COLO668 (cell line): ENCODE data around the gene NBPF14.
A peak's percentile ranks its signal among the peaks of the same experiment; 100 is the strongest.
"Not testable (repeated sequence)": the region's sequence is repeated elsewhere in the genome, so short reads cannot be mapped to it uniquely, and the experiment has no call there.

ENCODE experiments used
- DNase-seq: peaks from one replicate; lab custom pipeline; 2025; ENCODE audit not compliant: unreplicated experiment; lab: John Stamatoyannopoulos, UW

NBPF14 gene

GRCh38 chr1:148595911-148596310 is at the start of gene NBPF14:
Gene NBPF14 (minus strand): TSS chr1:148596011. CDS start chr1:148595717, 294 bp downstream.
- DNase-seq = not testable (repeated sequence)

- not testable (repeated sequence) for DNase-seq
Measured at GRCh38 chr1:148625451-148625850, 29.6 kb upstream of the NBPF14 start.

- DNase-seq = not testable (repeated sequence)
Measured at GRCh38 chr1:148618216-148618615, 22.4 kb upstream of the NBPF14 start.

GRCh38 chr1:148605266-148605665 is 9.5 kb upstream of the NBPF14 start:
- DNase-seq = not testable (repeated sequence)

- DNase-seq = not testable (repeated sequence)
Measured at GRCh38 chr1:148595360-148595759, 451 bp downstream of the NBPF14 start.

- DNase-seq = not testable (repeated sequence)
Measured at GRCh38 chr1:148591098-148591497, 4.7 kb downstream of the NBPF14 start.

- DNase-seq = not testable (repeated sequence)
Measured at GRCh38 chr1:148532158-148532557, 63.7 kb downstream of the NBPF14 start.

GRCh38 chr1:148529101-148529567 is 66.7 kb downstream of the NBPF14 start:
- DNase-seq = peak; percentile 43

GRCh38 chr1:148528591-148528990 is 67.2 kb downstream of the NBPF14 start:
- DNase-seq = not testable (repeated sequence)

- DNase-seq = not testable (repeated sequence)
Measured at GRCh38 chr1:148526587-148526986, 69.2 kb downstream of the NBPF14 start.

GRCh38 chr1:148523205-148524144 is 72.3 kb downstream of the NBPF14 start:
- DNase-seq = not testable (repeated sequence)

- DNase-seq = peak; percentile 96
Measured at GRCh38 chr1:148522561-148523204, 73.1 kb downstream of the NBPF14 start.

GRCh38 chr1:148522072-148522471 is 73.7 kb downstream of the NBPF14 start:
- peak; percentile 90 for DNase-seq

GRCh38 chr1:148514310-148514709 is 81.5 kb downstream of the NBPF14 start:
- DNase-seq = not testable (repeated sequence)

- DNase-seq = not testable (repeated sequence)
Measured at GRCh38 chr1:148512571-148513184, 83.1 kb downstream of the NBPF14 start.

- DNase-seq = not testable (repeated sequence)
Measured at GRCh38 chr1:148493933-148494332, 101.9 kb downstream of the NBPF14 start.

- DNase-seq = not testable (repeated sequence)
Measured at GRCh38 chr1:148483029-148483428, 112.8 kb downstream of the NBPF14 start, which contains the start of gene PPIAL4G. Gene PPIAL4G (minus strand): TSS chr1:148483302. CDS start chr1:148483252, 50 bp downstream.
